Measurements from ENCODE around the gene NFIB. TPM values are rescaled to one million over a fixed set of nuclear protein-coding genes. Genes with fewer than 3 reads are reported as not detected.
A peak's percentile ranks its signal among the peaks of the same experiment; 100 is the strongest.

NFIB gene
- total and polyA plus RNA-seq, 2 of the 13 experiments (the other 11 are each of a cell fraction or from before 2014, with no cell fraction given): 0.98 to 4.6 TPM

DNA sequence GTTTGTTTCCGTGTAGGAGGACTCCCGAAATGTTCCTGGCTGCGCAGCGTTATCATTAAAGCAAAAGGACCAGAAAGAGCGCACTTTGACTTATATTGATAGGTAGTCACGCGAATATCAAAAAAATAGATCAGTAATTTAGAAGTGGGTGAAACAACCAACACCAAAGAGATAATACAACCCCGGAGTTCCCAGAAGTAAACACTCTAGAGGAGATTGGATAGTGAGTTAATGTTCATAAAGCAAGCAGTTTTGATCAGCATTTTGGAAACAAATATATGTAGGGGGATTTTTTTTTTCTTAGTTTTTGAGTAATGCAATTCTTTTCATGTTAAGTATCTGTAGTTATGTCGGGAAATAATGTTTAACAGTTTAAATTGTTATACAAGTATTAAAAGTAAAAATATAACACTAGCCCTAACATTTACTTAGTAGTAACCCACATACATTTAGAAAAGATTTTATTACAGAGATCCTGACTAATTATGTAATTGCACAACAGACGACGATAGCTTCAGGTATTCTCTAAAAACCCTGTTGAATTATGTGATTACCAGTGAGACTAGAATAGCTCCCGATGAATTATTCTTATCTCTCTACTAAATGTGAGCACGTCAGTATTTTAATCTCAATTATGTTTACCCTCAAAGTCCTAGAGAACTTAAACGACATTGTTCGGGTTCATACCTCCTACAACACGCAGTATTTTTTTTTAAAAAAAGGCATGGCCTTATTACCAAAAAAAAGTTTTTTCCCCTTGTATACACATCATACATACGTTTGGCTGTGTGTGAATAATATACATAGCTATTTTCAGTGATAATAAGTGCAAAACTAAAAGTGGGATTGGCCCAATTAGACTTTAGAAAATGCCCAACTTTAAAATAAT, 9.4 kb upstream of the NFIB start:
- H3K79me2 ChIP-seq (ENCODE audit: insufficient read depth, low read length): no peaks in the 10 kb centered on the region
- H4K20me1 ChIP-seq (ENCODE audit: insufficient read depth, low read length): no peaks in the 10 kb centered on the region
- peak overlapping the region; percentile 56 to 81 (median 76) for H3K4me3 ChIP-seq (replicated peaks in 1 of 3; ENCODE audit: insufficient read depth in 1 of 3, low read depth in 2 of 3, low read length in 3 of 3)
- H3K36me3 ChIP-seq (replicated peaks in 1 of 2; ENCODE audit: control insufficient read depth in 1 of 2, insufficient read depth in 2 of 2, low read length in 2 of 2): no peaks in the 10 kb centered on the region
- DNase-seq (ENCODE audit: low spot score): no peak
- peak overlapping the region; percentile 52 for H3K27ac ChIP-seq (ENCODE audit: extremely low read length, insufficient read depth, low read length)
- FAIRE-seq: no peak
- CTCF ChIA-PET (ENCODE audit: low intra/inter-chr PET ratio, low total read pairs): no interaction called here
- BruUV-seq (replicated peaks): TSS peak; percentile 71
- peaks cover 42% of the 10 kb centered on the region for H3K4me1 ChIP-seq (ENCODE audit: insufficient read depth, low read length)
- intact Hi-C loops (cut with micrococcal nuclease; ENCODE audit: unreplicated experiment): loop anchor here (2.0 kb wide), 1 partner anchor 29 kb away; no protein-coding TSS in a partner anchor
- H3K4me2 ChIP-seq (ENCODE audit: low read depth, low read length): peak overlapping the region; percentile 84
- POLR2A ChIA-PET: no interaction called here
- peak overlapping the region; percentile 71 for H3K9ac ChIP-seq (ENCODE audit: insufficient read depth, low read depth, low read length)
- H3K27me3 ChIP-seq (ENCODE audit: control insufficient read depth in 1 of 2, insufficient read depth in 2 of 2, low read length in 2 of 2): peaks cover 0 to 6% of the 10 kb centered on the region in 2 experiments; a peak in 2 of 5 replicates
- in situ Hi-C loops (cut with HindIII; ENCODE audit: extremely low pct_ligation_motif_present, low pct_unique_long_range_greater_than_20kb): loop anchor here (10.0 kb wide), 1 partner anchor 219 kb away; no protein-coding TSS in a partner anchor
- no peaks in the 10 kb centered on the region for H3K9me3 ChIP-seq (ENCODE audit: low read length)
- 22% methylated on average over 17 of the region's 17 CpGs for WGBS (ENCODE audit: low lambda C conversion rate)
- TF ChIP-seq KLF15 (CRISPR knock-in tag; IDR thresholded peaks at IDR 0.05; ENCODE audit: borderline replicate concordance): no peak
- peak; percentile 86; the same call in 1 of the 2 replicates for TF ChIP-seq CBX2 (IDR thresholded peaks at IDR 0.05; ENCODE audit: low read depth, low read length)
- TF ChIP-seq CBX2 (CRISPR knock-in tag; IDR thresholded peaks at IDR 0.05; ENCODE audit: low read depth): no peak
- no peak for TF ChIP-seq MTA1 (CRISPR knock-in tag; IDR thresholded peaks at IDR 0.05; ENCODE audit: borderline replicate concordance)
- TF ChIP-seq, protein P1, sequence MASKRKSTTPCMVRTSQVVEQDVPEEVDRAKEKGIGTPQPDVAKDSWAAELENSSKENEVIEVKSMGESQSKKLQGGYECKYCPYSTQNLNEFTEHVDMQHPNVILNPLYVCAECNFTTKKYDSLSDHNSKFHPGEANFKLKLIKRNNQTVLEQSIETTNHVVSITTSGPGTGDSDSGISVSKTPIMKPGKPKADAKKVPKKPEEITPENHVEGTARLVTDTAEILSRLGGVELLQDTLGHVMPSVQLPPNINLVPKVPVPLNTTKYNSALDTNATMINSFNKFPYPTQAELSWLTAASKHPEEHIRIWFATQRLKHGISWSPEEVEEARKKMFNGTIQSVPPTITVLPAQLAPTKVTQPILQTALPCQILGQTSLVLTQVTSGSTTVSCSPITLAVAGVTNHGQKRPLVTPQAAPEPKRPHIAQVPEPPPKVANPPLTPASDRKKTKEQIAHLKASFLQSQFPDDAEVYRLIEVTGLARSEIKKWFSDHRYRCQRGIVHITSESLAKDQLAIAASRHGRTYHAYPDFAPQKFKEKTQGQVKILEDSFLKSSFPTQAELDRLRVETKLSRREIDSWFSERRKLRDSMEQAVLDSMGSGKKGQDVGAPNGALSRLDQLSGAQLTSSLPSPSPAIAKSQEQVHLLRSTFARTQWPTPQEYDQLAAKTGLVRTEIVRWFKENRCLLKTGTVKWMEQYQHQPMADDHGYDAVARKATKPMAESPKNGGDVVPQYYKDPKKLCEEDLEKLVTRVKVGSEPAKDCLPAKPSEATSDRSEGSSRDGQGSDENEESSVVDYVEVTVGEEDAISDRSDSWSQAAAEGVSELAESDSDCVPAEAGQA (IDR thresholded peaks at IDR 0.05; ENCODE audit: low read depth): no peak
- TF ChIP-seq, protein P1 (CRISPR knock-in tag; IDR thresholded peaks at IDR 0.05; ENCODE audit: borderline replicate concordance): no peak
- TF ChIP-seq ZNF101 (CRISPR knock-in tag; IDR thresholded peaks at IDR 0.05; ENCODE audit: borderline replicate concordance, low read depth): no peak
- TF ChIP-seq ZNF263 (CRISPR knock-in tag; IDR thresholded peaks at IDR 0.05): peak; percentile 48; the same call in 1 of the 2 replicates
- TF ChIP-seq ELF1 (CRISPR knock-in tag; IDR thresholded peaks at IDR 0.05): no peak
- TF ChIP-seq CREB3 (CRISPR knock-in tag; IDR thresholded peaks at IDR 0.05): no peak
- no peak for TF ChIP-seq FLYWCH1 (CRISPR knock-in tag; IDR thresholded peaks at IDR 0.05)
- peak; percentile 9 for ATAC-seq
- peak overlapping the region; percentile 90 for H2AFZ ChIP-seq (ENCODE audit: low read length)

Measured in HepG2 (cell line).